Astrocyte of the spinal cord (primary cell): ENCODE data around the gene SLC4A1AP.
A peak's percentile ranks its signal among the peaks of the same experiment; 100 is the strongest.

Experiments used
- DNase-seq: peaks from one replicate; pipeline ENCODE4 v3.0.0; 2011; ENCODE audit warnings: low read depth, low spot score
- H3K4me3 ChIP-seq: 2 replicates; pipeline ENCODE4 v1.5.1; 2011; ENCODE audit warnings: low read depth, mild to moderate bottlenecking, low read length, moderate library complexity
- CTCF ChIP-seq: IDR thresholded peaks from 2 replicates; pipeline ENCODE4 v1.5.1; 2012; ENCODE audit warnings: low read depth, mild to moderate bottlenecking, low read length, inconsistent platforms
- in situ Hi-C: cut with HindIII; loops from 2 replicates; pipeline ENCODE4 v1.10.0; 2017; ENCODE audit warnings: low sequenced_read_pairs

SLC4A1AP gene

GRCh38 chr2:27709326-27709725, 45.6 kb downstream of the SLC4A1AP start:
- TF ChIP-seq CTCF: no peak
- in situ Hi-C loops: no loop called here
- DNase-seq: no peak
- no peak overlapping the region for H3K4me3 ChIP-seq

GRCh38 chr2:27709960-27710575, 46.4 kb downstream of the SLC4A1AP start:
- TF ChIP-seq CTCF: no peak
- no peak for DNase-seq
- in situ Hi-C loops: no loop called here
- H3K4me3 ChIP-seq: no peak overlapping the region

DNA sequence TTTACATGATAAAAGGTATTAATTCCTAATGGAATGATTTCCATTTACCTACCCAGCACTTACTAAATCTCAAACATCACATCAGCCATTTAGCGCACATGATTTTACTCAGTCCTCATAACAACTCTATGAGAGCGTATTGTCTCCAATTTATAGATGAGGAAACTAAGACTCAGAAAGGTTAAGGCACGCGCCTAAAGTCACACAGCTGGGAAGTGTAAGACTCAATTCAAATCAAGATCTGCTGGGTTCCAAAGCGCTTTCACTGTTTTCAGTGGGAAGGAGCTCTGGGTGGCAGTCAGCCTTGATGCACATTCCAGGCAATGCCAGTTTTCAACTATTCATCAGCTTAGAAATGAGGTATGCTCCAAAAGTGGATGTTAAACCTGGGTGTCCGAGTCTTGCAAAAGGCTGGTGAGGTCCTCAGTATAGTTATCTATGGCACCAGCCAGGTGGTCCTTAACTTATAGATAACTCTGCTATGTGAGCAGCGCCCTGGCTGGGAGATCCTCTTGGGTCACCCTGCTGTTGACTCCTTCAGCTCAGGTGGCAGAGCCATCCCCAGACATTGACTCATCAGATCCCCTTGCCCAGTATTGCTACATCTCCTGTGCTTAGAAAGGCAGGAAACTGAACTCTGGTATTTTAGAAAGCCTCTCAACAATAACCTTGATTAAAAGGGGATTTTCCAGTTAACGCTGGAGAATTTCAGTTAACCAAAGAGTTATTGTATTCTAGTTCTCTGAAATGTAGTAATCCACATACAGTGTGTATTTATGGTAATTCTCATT, 47.1 kb downstream of the SLC4A1AP start:
- in situ Hi-C loops: no loop called here
- no peak overlapping the region for H3K4me3 ChIP-seq
- TF ChIP-seq CTCF: no peak
- peak; percentile 23 for DNase-seq

DNA sequence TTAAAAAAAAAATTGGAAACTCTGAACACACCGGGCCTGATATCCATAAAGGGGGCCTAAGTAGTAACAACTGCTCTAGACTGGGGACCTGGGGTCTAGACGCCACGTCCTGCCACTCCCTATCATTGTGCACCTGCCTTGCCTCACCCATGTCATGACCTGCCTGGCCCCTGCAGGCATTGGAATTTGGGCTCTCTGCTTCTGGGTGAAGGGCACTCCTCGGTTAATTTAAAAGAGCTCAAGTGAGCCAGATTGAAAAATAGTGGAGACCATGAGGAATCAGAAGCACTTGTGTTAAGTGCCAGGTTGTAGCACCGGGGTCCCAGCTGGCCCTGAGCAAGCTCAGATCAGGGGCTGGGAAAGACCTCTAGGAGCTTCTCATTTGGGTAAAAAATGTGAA, 48.1 kb downstream of the SLC4A1AP start:
- in situ Hi-C loops: no loop called here
- no peak for DNase-seq
- H3K4me3 ChIP-seq: no peak overlapping the region
- no peak for TF ChIP-seq CTCF

DNA sequence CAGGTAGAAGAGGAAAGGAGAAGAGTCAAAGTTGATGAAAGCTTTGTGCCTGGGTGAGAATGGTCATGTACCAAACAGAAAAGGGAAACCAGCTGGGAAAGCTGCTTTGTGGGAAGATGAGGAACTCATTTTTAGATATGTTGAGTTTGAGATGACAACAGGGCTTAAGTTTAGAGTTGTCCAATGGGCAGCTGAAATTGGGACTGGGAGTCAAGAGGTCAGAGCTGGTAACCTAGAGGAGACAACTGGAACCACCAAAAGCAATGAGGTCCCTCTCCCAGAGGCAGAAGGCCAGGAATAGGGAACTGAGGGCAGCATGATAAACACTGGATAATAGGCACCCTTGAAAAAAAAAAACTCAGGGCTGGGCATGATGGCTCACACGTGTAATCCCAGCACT, 48.8 kb downstream of the SLC4A1AP start:
- H3K4me3 ChIP-seq: no peak overlapping the region
- no peak for TF ChIP-seq CTCF
- DNase-seq: no peak
- in situ Hi-C loops: no loop called here

GRCh38 chr2:27713201-27713600, 49.5 kb downstream of the SLC4A1AP start:
- TF ChIP-seq CTCF: no peak
- DNase-seq: no peak
- in situ Hi-C loops: no loop called here
- H3K4me3 ChIP-seq: no peak overlapping the region
